Omental fat pad (tissue), 4 donors: Measurements from ENCODE around the gene KRT6B. TPM values are rescaled to one million over a fixed set of nuclear protein-coding genes. Genes with fewer than 3 reads are reported as not detected.

Experiments used
- ATAC-seq: fragments of 150-250 bp; one replicate; pipeline ENCODE4 v1.9.1; 2016; ENCODE audit warnings: mild to moderate bottlenecking, moderate library complexity; ENCODE audit not compliant: low FRiP score
- DNase-seq: peaks from one replicate; pipeline ENCODE4 v3.0.0-alpha.2; 2019; ENCODE audit warnings: low spot score
- CTCF ChIP-seq, 3 donors: fragments of 450-650 bp; IDR thresholded peaks; one replicate each; pipeline ENCODE4 v1.5.1; 2016 to 2017; ENCODE audit warnings: antibody characterized with exemption in 3 of 3, mild to moderate bottlenecking in 3 of 3, moderate library complexity in 2 of 3
- total RNA-seq, 4 donors: library from RNA; depleted of rRNA; stranded (reverse); fragments of >200 nt; gene quantifications; one replicate each; pipeline ENCODE4 v1.1.0, GENCODE V29; 2016

The KRT6B gene
- total RNA-seq, 4 donors from 2014 or later = 0.24 to 0.46 TPM; not detected in 2

DNA sequence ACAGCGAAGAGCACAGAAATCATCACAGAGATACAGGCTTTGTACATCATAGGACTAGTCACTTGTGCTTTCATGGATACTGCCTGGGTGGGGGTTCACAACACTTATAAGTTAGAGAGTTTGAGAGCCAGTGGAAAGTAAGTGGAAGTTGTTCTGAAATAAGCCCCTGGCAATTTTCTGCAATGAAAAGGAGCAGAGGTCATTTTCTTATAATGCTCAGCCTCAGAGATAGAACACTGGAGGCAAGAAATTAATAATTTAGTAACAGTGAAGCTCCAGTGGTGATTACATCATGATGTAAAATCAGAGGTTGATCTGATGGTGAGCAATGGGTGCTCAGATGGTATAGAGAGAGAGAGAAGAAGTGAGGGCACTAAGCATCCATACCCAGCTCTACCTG is 35.3 kb upstream of the KRT6B start:
- no peak for TF ChIP-seq CTCF (IDR thresholded peaks at IDR 0.05)
- no peak for DNase-seq
- no peak for ATAC-seq

GRCh38 chr12:52486166-52487105 is 34.5 kb upstream of the KRT6B start:
- ATAC-seq (no peak), DNase-seq (no peak)
- TF ChIP-seq CTCF (IDR thresholded peaks at IDR 0.05) = no peak

DNA sequence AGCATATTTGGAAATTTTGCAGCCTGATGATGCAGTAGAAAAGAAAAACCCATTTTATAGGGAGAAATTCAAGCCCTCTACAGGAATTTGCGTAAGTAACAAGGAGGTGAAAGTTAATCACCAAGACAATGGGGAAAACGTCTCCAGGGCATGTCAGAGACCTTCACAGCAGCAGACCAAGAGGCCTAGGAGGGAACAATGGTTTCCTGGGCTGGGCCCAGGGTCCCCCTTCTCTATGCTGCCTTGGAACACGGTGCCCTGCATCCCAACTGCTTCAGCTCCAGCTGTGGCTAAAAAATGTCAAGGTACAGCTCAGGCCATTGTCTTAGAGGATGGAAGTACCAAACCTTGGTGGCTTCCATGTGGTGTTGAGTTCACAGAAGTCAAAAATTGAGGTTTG is 28.1 kb upstream of the KRT6B start:
- ATAC-seq (no peak), DNase-seq (no peak)
- no peak for TF ChIP-seq CTCF (IDR thresholded peaks at IDR 0.05)

- no peak for DNase-seq
- no peak for ATAC-seq
- TF ChIP-seq CTCF (IDR thresholded peaks at IDR 0.05) = no peak
Observed at GRCh38 chr12:52477651-52478050, 25.7 kb upstream of the KRT6B start.

GRCh38 chr12:52474212-52474611 is 22.3 kb upstream of the KRT6B start:
- ATAC-seq (no peak), DNase-seq (no peak)
- TF ChIP-seq CTCF (IDR thresholded peaks at IDR 0.05) = no peak

DNA sequence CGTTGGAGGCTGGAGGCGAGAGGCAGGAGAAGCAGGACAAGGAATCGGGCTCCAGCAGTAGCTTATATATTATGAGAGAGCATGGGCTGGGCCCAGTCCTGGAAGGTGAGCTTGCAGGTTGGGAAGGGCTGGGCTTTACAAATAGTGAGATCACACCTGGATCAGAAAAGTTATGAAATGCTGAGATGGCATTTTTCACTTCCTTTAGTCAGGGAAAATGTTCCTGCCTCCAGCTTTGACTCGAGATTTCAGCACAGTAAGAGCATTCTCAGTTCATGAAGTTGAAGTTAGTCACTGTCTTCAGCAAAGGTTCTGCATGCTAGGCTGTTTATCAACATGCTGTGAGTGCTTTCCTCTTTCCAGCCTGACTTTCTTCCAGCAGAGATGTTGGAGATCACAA is 21.8 kb upstream of the KRT6B start, which contains the start of gene KRT6C:
Gene KRT6C (minus strand): TSS at position 38 of the 400 bp plus-strand sequence. CDS start 68 bp downstream, outside the sequence.
- DNase-seq (no peak), ATAC-seq (no peak)
- TF ChIP-seq CTCF (IDR thresholded peaks at IDR 0.05) = no peak

DNA sequence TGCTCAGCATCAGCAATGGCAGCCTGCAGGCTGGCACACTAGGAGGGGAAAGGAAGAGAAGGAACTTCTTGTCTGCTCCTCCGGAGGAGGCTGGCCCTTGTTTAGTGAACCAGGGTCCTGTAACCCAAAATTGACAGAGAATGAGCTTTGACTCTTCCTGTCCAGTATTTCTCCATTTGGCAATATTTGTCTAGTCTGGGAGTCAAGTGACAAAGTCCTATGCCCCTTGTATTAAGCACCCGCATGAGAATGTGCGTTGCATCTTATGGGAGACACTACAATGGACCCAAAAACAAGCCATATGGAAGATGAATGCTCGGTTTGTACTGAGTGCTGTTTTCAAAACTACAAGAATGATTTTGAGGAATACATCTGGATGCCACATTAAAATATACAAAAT is 17.9 kb upstream of the KRT6B start:
- no peak for DNase-seq
- no peak for ATAC-seq
- TF ChIP-seq CTCF (IDR thresholded peaks at IDR 0.05) = no peak
